Measurements from ENCODE around the gene TXK.

GRCh38 chr4:48047421-48047844 lies 86.6 kb downstream of the TXK start:
- no peak for TF ChIP-seq CTCF (IDR thresholded peaks at IDR 0.05)
- TF ChIP-seq POLR2A (IDR thresholded peaks at IDR 0.05), result no peak
- no peak for TF ChIP-seq POLR2AphosphoS5 (IDR thresholded peaks at IDR 0.05)

All from prostate gland (tissue), 2 donors.